HG03039 (cell line): ENCODE measurements around the gene ASNSD1.
A peak's percentile ranks its signal among the peaks of the same experiment; 100 is the strongest.
"Not testable (repeated sequence)": the region's sequence is repeated elsewhere in the genome, so short reads cannot be mapped to it uniquely, and the experiment has no call there.

Experiments used
- ATAC-seq: cut with Tn5 transposase; IDR thresholded peaks from one replicate; pipeline ENCODE4 v1.9.1; 2021; ENCODE audit warnings: mild to moderate bottlenecking, moderate library complexity; ENCODE audit not compliant: unreplicated experiment

The ASNSD1 gene

DNA sequence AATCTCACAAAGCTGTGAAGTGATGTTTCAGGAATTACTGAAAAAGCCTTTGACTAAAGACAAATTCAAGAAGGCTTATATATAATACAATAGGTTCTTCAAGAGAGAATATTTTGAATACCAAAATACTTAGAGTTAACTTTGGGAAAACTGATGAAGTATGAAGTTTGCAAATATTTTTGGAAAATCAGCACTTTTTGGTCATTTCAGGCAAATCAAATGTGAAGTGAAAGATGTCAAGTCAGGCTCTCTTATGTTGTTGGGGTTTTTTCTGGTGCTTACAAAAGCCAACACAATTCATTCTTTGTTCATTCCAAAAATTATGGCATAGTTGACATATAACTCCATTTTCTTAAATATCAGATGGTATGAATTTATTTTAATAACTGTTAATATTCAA is 14.7 kb upstream of the ASNSD1 start:
- ATAC-seq: no peak

DNA sequence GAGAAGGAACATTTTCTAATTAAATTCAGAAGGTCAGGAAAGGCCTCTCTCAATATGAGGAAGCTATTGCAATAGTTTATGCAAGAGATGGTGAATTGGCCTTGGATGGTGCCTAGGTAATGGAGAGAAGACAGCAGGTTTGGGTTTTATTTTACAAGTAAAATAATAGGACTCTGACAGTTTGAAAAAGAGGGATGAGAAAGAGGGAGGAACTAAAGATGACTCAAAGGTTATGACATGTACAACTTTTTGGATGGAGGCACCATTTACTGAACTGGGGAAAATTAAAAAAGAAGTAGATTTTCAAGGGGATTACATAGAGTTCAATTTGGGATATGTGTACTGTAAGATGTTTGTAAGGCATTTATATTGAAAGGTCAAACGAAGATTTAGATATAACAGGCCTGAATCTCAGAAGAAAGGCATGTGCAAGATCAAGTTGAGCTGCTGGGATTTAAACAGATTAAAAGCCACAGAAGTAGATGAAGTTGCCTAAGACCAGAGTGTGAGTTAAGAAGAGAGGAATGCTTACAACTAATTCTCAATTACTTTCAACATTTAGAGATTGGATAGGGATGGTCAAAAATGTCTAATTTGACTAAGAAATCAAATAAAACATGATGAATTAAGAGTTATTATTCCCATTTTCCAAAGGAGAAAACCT is 12.3 kb upstream of the ASNSD1 start:
- no peak for ATAC-seq

DNA sequence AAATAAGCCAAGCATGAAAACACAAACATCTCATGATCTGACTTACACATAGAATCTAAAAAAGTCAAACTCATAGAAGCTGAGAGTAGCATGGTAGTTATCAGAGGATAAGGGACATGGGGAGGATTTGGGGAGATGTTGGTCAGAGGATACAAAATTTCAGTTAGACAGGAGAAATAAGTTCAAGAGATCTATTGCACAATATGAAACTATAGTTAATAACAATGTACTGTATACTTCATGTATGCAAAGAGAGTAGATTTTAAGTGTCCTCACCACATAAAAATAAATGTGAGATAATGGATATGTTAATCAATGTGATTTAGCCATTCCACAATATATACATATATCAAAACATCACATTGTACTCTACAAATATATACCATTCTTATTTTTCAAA is 10.0 kb upstream of the ASNSD1 start:
- ATAC-seq: no peak

DNA sequence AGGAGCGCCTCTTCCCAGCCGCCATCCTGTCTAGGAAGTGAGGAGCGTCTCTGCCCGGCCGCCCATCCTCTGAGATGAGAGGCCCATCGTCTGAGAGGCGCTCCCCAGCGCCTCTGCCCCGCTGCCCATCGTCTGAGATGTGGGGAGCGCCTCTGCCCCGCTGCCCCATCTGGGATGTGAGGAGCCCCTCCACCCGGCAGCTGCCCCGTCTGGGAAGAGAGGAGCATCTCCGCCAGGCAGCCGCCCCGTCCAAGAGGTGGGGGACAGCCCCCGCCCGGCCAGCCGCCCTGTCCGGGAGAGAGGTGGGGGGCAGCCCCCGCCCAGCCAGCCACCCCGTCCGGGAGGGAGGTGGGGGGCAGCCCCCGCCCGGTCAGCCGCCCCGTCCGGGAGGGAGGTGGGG is 7.8 kb upstream of the ASNSD1 start:
- not testable (repeated sequence) for ATAC-seq

DNA sequence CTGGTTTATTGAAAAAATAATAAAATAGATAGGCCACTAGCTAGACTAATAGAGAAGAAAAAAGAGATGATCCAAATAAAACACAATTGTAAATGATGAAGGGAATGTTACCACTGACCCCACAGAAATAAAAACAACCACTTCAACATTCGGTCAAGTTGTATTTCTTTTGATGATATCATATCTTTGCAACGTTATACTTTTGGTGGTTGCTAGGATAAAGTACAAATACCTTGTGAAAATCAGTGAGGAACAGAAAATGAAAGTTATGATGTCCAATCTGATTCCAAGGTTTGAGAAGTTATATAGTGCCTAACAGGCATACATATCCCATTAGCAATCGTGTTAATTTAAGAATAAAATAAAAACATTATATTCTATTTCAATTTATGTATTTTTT is 6.6 kb upstream of the ASNSD1 start:
- ATAC-seq: no peak

DNA sequence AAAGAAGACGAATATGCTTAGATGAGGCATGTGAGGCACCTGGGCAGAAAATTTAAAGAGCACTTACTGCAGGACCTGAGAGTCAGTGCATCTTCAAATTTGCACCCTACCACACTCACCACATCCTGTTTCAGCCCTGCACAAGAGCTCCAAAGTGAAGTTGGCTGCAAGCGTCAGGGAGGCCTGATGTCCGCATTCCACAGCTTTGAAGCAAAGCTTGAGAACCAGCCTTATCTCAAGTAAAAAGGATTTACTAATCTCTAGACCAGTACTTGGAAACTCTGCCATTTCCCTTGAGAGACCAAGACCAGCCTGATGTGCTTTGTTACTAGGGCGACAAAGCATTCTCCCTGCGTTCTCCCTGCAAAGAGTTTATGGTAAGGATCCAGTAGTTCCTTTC is 3.4 kb upstream of the ASNSD1 start:
- peak; percentile 39 for ATAC-seq

DNA sequence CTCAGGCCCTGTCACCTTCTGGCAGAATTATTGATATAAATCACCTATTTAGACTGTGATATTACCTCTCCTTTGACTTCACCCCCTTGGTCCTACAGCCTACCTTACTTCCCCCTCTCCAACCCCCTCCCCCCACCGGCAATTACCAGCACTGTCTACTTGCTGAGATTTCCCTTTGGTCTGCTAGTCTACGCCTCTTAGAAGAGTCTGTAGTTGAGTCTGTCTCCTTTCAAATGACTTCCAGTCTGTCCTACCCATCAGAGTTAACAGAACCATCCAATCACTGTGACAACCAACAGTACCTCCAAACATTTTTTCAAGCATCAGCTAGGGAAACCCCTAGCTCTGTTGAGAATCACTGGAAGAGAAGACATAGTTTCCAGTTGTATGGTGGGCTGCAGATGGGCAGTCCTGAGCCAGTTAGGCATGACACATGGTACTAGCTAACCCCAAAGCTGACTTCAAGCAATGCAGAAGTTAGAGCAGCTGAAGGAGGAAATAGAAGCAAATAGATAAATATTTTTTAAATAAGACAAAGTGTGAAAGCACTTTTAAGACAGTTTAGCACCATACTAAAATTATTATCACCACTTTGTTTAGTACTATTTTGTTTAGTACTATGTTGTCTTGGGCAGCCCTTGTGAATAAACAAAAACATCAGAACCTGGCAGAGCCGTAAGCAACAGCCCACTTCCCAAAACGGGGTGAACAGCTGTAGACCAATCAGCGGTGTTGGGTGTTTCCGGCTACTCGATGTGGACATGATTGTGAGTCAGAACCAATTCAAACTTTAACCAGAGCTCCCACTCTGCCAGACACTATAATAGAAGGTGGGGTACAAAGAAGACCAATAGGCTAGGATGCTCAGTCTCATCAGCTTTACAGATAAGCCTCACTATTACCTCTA is 2.7 kb upstream of the ASNSD1 start:
- no peak for ATAC-seq

DNA sequence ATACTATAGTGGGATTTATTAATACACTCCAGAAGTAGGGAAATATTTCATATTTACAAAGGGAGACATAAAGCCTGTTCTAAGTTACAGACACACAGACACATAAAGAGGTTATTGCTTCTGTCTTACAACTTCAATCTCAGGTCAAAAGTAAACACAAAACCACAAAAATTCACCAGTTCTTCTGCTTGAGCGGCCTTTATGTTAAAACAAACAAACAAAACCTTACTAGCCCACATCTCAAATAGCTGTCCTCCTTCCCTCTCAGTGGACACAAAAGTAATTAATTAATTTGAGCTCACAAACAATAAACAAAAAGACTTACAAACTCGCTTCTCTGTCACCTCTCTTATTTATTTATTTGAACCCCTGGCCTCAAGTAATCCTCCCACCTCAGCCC is 1.5 kb upstream of the ASNSD1 start:
- no peak for ATAC-seq

DNA sequence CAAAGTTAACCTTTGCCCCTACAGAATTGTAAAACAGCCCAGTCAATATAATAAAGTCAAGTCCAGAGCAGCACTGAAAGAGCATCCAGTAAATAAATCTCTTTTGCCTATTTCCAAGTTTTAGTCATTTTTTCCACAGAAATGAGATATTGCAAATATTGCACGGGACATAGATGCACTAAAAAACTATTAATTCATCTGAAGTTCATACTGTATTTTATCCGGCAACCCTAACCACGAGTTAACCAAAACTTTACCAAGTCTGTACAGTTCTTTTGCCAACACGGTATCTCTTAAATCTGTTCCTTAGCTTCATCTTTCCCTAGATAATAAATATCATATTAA is 484 bp upstream of the ASNSD1 start:
- no peak for ATAC-seq

DNA sequence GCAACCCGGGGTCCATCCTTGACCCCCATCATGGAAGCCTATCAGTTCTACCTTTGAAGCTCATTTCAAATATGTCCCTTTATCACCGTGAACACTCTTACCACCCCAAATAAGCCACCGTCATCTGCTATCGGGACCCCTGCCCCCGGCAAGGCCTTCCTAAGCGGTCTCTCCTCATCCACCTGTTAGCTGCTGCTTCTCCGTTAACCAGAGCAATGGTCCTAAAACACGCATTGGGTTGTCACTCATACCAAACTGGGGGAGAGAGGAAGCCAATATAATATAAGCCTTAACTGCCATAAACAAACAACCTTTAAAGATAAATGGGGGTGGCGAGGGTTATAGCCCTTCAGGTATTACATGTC is 680 bp downstream of the ASNSD1 start:
- no peak for ATAC-seq

DNA sequence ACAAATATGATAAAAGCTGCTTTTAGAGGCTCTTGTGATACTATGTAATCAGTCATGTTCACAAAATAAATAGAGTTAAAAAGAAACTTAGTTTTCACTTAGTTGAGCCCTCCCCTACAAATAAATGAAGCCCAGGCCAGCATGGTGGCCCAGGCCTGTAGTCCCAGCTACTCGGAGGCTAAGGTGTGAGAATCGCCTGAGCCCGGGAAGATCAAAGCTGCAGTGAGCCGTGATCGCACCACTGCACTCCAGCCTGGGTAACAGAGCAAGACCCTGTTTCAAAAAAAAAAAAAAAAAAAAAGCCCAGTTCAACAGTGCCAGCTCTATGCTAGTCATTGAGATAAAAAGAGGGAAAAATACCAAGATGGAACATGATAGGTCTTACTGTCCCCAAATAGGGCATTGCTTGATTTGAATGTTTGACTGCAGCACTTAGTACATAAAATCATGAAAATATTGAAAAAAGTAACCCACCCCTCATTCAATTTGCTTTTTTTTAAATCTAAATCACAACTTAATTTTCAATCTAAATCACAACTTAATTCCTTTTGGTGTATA is 1.5 kb downstream of the ASNSD1 start:
- no peak for ATAC-seq

DNA sequence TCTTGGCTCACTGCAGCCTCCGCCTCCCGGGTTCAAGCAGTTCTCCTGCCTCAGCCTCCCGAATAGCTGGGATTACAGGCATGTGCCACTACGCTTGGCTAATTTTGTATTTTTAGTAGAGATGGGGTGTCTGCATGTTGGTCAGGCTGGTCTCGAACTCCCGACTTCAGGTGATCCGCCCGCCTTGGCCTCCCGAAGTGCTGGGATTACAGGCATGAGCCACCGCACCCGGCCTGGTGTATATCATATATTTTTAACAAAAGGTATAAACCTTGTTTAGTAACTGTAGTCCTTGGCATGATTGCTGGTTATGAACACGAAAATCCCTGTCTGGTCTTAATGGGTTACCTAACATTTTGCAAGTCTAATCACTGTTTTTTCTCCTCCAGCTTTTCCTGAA is 2.1 kb downstream of the ASNSD1 start:
- ATAC-seq: not testable (repeated sequence)

DNA sequence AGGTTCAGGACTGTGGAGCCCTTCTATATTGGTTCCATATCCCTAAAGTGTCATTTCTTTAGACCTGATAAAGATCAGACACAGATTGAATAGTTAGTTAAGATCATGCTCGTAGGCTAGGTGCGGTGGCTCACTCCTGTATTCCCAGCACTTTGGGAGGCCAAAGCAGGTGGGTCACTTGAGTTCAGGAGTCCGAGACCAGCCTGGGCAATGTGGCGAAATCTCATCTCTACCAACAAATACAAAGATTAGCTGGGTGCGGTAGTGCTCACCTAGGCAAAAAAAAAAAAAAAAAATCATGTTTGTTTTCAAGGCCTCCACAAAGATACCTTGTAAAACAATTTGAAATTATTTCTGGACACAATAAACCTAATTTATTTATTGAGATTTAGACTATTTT is 8.7 kb downstream of the ASNSD1 start:
- no peak for ATAC-seq

DNA sequence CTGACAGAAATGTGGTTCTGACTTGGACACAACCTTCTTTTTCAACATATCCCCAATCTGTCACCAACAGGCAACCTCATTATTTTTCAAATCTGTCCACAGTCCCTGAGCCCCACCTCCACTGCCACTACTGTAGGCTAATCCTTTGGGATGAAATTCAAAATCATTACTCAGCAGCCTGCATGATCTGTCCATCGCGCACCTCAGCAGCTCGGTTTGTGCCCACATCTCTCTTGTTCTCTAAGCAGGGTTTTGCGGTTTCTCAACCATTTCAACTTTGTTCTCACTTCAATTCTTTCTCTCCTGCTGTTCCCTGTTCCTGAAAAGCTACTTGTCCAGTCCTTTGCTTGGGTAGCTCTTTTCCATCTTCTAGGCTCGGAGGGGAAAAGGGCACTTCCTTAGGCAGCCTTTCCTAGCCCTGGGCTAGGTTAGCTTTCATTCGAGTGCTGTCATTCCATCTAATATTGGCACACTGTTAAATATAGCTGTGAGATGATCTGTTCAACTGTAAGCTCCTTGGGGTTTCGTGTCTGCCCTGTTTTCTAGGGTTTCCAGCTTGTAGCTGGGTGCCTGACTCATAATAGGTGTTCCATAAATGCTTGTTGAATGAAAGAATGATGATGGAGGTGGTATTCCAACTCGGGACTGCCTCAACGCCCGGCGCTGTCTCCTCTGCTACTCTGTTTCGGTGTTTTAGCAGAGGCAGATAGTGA is 12.6 kb downstream of the ASNSD1 start:
- peak; percentile 20 for ATAC-seq

DNA sequence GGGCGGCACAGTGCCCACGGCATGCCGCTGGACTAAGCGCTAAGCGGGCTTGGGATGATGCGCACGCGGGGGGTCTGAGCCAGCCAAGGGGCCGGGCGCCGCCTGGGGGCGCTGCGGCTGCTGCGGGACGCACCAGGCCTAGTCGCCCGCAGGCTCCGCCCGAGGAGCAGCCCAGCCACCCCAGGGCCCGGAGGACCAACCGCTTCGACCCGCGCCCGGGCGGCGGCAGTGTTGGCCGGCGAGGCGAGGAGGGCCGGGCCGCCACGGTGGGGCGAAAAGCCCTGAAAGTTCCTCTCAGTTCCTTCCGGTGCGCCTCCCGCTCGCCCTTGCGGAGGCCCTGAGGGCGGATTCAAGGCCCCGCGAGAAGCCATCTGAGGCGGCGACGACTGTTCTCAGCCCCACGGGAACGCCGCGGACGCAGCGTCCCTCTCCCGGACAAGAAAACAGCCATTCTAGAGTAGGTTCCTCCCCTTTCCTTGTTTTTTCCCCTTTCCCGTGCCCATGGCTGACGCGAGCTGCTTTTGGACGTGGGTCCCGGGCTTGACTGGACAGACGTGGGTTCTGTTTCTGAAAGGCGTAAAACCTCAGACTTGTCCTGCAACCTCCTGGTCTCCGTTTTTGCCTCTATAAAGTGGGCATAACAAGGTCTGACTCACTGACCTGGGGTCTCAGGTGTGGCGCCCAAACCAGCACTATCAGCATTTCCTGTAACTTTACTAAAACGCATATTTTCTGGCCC is 13.3 kb downstream of the ASNSD1 start, which contains the start of gene ANKAR:
ANKAR (plus strand) TSS at position 297 of the 739 bp plus-strand sequence. CDS start 1,821 bp downstream, outside the sequence.
- peak; percentile 98 for ATAC-seq

DNA sequence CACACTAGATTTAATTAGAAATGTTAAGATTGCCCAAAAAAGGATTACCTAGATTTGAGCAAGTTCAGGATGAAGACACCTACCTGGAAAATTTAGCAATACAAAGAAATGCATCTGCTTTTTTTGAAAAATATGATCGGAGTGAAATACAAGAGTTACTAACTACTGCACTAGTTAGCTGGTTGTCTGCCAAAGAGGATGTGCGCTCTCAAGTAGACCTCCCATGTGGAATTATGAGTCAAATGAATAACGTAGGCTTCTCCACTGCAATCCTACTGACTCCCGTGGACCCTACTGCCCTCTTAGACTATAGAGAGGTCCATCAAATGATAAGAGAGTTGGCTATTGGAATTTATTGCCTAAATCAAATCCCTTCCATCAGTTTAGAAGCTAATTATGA is 15.2 kb downstream of the ASNSD1 start:
- ATAC-seq: no peak

DNA sequence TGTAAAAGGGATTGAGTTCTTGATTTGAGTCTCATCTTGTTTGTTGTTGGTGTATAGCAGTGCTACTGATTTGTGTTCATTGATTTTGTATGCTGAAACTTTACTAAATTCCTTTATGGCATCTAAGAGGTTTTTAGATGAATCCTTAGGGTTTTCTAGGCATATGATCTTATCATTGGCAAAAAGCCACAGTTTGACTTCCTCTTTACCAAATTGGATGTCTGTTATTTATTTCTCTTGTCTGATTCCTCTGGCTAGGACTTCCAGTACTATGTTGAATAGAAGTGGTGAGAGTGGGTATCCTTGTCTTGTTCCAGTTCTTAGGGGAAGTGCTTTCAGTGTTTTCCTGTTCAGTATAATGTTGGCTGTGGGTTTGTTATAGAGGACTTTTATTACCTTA is 18.0 kb downstream of the ASNSD1 start:
- no peak for ATAC-seq

DNA sequence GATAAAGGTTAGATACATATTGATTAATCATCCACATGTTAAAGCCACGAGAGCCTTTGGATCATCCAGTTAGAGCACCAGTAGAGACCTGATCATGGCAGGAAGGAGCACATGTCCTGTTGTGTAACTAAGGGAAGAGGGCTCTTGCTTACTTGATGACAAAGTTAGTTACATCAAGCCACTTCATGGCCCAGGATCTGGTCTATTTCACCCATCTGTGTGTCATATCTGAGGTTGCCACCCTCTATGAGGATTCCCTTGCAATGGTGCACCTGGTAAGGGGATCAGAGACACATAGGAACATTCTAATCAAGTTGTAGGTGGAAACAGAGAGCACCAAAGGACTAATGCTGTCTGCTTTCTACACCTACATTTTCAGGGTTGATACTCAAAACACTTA is 19.9 kb downstream of the ASNSD1 start:
- ATAC-seq: no peak

DNA sequence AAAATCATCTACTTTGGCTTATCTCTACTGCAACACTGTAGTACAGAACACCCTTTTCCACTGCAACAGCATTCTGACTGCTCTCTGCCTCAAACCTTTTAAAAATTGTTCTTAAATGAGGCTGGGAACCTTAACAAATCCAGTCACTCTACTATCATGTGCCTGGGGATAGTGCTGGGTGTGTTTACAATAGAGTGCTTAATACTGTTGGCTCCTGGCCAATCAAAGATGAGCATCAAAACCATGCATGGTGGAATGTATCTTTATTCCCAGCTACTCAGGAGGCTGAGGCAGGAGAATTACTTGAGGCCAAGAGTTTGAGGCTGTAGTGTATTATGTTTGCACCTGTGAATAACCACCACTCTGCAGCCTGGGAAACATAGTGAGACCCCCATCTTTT is 20.6 kb downstream of the ASNSD1 start:
- ATAC-seq: no peak

DNA sequence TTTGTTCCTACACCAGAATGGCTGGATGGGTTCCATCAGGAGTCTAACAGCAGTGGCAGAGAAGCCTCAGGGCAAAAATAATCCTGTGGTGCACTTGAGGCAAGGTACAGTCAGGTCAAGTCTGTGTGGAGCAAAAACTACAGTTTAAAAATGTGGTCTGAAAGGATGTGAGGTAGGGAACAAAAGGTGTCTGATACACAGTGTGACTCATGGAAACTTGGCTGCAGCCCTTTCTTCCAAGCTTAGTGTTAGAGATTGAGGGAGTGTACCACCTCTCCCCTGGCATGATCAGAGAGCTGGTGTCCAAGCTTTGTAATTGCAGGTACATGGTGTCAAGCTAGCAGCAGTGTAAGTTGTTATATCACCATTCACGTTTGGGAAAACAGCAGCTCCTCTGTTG is 22.1 kb downstream of the ASNSD1 start:
- ATAC-seq: no peak

DNA sequence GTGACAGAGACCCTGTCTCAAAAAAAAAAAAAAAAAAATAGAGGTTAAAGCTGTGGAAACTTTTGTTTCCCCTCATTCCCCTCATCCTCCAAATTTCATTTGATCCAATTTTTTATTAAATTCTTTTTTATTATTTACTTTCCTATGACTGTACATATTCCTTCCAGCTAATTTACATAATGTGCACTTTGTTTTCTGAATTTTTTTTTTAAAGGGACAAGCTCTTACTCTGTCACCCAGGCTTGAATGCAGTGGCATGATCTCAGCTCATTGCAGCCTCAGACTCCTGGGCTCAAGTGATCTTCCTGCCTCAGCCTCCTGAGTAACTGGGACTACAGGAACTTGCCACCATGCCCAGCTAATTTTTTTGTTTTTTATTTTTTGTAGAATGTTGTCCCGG is 23.6 kb downstream of the ASNSD1 start:
- no peak for ATAC-seq
